GM18505 (cell line): ENCODE results near the gene CFAP46.

Experiments
- ATAC-seq: cut with Tn5 transposase; IDR thresholded peaks from one replicate; pipeline ENCODE4 v1.9.1; 2021; ENCODE audit not compliant: unreplicated experiment
- POLR2A ChIP-seq: IDR thresholded peaks from 4 replicates; pipeline ENCODE4 v1.6.1; 2011; ENCODE audit warnings: borderline replicate concordance; ENCODE audit not compliant: insufficient read depth, insufficient read length; ENCODE audit errors: extremely low read depth

Gene CFAP46

GRCh38 chr10:132884691-132885271, 57.6 kb downstream of the CFAP46 start:
- ATAC-seq, result no peak
- no peak for TF ChIP-seq POLR2A

- no peak for TF ChIP-seq POLR2A
- no peak for ATAC-seq
These were observed 58.3 kb downstream of the CFAP46 start for GRCh38 chr10:132884041-132884440.

GRCh38 chr10:132883391-132883881, 58.9 kb downstream of the CFAP46 start:
- ATAC-seq, result no peak
- TF ChIP-seq POLR2A, result no peak

GRCh38 chr10:132882069-132882951, 60.1 kb downstream of the CFAP46 start:
- TF ChIP-seq POLR2A, result no peak
- ATAC-seq, result no peak

- TF ChIP-seq POLR2A, result no peak
- no peak for ATAC-seq
These were observed 61.0 kb downstream of the CFAP46 start for GRCh38 chr10:132881186-132881920.

GRCh38 chr10:132880128-132880981, 62.0 kb downstream of the CFAP46 start:
- TF ChIP-seq POLR2A, result no peak
- ATAC-seq, result no peak

GRCh38 chr10:132879408-132880127, 62.8 kb downstream of the CFAP46 start:
- no peak for ATAC-seq
- TF ChIP-seq POLR2A, result no peak

GRCh38 chr10:132878730-132879407, 63.5 kb downstream of the CFAP46 start:
- no peak for ATAC-seq
- TF ChIP-seq POLR2A, result no peak

GRCh38 chr10:132878091-132878729, 64.2 kb downstream of the CFAP46 start:
- no peak for TF ChIP-seq POLR2A
- no peak for ATAC-seq

GRCh38 chr10:132877473-132877872, 64.9 kb downstream of the CFAP46 start:
- TF ChIP-seq POLR2A, result no peak
- ATAC-seq, result no peak

GRCh38 chr10:132876993-132877431, 65.4 kb downstream of the CFAP46 start:
- TF ChIP-seq POLR2A, result no peak
- ATAC-seq, result no peak
